T47D (cell line): ENCODE data around the gene ARID1B.

ENCODE experiments used
- DNase-seq, 2 experiments: peaks; one replicate each; pipeline versions ENCODE4 v3.0.0 to v3.0.0-alpha.2; 2011 to 2012; ENCODE audit warnings: low read depth in 1 of 2, low spot score in 1 of 2
- JUND ChIP-seq: IDR thresholded peaks from 2 replicates; pipeline ENCODE4 v1.6.1; 2012; ENCODE audit warnings: low read depth
- in situ Hi-C: cut with HindIII; loops from 2 replicates; pipeline ENCODE4 v1.10.0; 2016; ENCODE audit warnings: low sequenced_read_pairs, low pct_unique_long_range_greater_than_20kb

Gene ARID1B

DNA sequence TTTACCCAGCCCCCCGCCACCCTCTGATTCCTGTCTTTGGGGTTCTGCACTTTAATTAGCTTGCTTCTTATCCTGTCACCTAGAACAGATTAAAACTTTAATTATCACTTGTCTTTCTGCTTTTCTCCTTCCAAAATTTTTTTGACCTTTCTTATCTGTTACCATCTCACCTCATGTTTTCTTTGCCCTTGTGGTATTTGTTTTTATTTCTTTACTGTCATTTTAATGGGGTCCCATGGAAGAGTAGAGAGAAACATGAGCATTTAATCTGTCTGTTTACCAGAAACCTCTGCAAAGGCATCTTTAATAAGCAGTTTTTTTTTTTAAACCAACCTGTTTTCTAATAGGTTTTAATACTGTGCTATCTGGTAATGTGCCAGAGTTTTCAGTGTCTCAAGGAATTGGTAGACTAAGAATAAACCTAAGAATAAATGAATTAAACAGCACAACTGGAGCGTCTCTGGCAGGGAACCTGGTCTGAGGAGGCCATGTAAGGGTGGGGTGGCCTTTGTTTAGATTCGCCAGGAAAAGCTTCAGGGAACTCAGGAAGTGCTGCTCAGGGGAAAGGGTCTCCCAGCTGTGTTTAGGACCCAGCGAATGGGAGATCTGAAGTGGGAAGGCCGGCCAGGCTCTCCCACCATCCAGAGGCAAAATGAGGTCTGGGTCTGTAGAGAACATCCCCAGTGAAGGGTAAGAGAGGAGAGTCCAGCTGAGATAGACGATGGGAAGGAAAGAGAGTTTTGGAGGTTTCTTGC lies 69.8 kb downstream of the ARID1B start:
- in situ Hi-C loops, result no loop called here
- no peak for DNase-seq
- no peak for TF ChIP-seq JUND

DNA sequence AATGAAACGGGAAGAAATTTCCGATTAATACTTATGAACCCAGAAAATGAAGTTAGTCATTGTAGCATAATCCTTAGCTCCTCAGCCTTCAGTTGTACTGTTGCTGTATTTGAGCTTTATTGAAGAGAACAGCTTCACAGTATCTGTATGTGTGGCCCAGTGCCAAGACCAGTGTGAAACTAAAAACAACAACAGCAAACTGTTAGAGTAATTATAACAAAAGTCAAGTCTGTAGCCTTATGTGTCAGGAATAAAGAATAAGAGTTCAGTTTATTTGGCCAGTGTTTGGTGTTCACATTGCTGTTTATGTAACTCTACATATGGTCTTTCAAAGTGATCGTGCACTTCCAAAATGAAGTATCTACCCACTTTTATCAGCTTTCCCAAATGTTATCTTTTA lies 70.9 kb downstream of the ARID1B start:
- in situ Hi-C loops, result no loop called here
- TF ChIP-seq JUND, result no peak
- DNase-seq, result no peak

DNA sequence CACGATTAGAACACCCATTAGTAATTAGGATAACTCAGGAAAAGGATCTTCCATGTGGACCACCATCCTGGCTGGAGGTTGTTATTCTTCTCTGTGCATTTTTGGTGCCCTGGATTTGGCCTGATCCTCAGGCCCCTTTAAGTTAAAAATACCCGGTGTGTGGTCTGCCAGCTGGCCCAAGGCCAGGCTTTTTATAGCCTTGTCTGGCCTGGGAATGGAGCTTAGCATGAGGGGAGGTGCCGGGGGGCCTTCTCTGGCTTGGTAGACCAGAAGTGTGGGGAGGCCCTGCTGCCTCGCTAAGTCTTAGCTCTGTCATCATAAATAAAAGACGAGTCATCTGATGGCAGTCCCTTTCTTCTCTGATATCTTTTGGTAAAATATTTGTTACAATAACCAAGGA lies 71.4 kb downstream of the ARID1B start:
- TF ChIP-seq JUND, result no peak
- no peak for DNase-seq
- in situ Hi-C loops, result no loop called here

DNA sequence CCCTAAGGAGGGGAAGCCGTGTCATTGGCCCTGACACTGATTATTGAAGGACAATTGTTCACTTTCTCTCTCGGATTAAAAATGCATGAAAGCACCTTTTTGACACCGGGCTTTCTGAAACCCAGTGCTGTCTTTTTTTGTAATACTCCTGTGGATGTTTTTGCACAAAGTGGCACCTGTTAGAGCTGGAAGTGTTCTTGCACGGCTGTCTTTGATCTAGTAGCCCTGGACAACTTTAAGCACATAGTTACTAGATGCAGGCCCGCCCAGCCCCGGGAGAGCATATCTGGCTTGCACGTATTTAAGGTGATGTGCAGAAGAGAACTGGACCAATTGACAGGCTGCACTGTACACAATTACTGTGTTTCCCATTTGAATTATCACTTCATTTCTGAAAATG lies 72.6 kb downstream of the ARID1B start:
- in situ Hi-C loops, result no loop called here
- no peak for TF ChIP-seq JUND

DNA sequence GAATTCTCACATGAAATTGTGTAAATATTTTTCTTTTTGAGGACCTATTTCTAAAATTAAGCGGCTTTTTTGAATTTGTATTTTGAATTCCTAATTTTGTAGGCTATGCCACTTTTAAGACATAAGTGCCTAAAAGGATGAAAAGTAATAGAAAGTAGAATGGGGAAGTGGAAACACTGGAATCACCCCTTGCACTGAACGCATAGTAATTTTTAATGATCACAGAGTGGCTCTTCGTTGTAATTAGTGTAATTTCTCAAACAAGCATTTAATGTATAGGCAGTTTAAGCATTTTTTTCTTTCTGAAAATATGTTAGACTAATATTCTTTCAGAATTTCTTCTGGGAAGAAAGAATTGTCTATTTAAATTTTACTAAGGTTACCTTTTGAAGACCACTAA lies 73.2 kb downstream of the ARID1B start:
- TF ChIP-seq JUND, result no peak
- DNase-seq, result no peak
- in situ Hi-C loops, result no loop called here

More for the DNA sequence above, 72.6 kb downstream of the ARID1B start:
- no peak for DNase-seq

DNA sequence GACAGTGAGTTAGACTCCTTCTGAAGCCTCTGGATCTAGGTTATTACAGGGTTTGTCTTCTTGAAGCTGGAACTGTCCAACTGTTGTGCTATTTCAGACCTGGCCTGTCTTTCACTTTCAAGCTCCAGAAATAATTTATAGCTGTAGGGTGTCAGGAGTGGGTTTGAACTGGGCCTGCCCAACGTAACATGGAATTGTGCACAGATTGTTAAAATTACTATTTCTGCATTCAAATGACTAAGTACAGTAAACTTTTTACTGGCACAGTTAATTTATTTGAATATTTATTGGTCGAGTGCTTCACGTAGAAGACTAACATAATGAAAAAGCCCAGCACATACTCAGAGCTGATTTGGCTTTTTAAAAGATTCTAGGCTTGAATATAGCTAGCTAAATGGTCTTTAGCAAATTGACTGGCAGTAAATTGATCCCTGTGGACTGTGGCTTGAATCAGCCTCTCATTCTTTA lies 74.3 kb downstream of the ARID1B start:
- in situ Hi-C loops, result no loop called here
- no peak for TF ChIP-seq JUND
- DNase-seq, result no peak

DNA sequence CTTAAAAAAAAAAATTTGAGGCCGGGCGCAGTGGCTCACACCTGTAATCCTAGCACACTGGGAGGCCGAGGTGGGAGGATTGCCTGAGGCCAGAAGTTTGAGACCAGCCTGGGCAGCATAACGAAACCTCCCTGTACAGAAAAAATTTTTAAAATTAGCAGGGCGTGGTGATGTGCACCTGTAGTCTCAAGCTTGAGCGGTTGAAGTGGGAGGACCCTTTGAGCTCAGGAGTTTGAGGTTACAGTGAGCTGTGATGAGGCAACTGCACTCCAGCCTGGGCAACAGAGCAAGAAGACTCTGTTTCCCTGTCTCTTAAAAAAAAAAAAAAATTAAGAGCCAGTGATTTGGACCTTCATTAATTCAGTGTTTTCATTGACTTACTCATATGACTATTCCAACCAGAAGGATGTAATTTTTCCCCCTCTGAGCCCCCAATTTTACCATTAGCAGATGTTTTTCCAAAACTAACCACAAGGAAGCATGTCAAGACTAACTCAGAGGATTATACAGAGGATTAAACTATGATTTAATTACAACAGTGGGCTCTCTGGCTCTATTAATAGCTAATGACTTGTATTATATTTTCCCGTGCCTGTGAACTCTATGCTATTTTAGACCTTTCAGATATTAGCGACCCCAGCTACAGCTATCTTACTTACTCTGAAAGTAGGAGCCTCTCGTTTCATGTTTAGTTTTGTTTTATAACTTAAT lies 75.1 kb downstream of the ARID1B start:
- no peak for DNase-seq
- no peak for TF ChIP-seq JUND
- in situ Hi-C loops, result no loop called here

DNA sequence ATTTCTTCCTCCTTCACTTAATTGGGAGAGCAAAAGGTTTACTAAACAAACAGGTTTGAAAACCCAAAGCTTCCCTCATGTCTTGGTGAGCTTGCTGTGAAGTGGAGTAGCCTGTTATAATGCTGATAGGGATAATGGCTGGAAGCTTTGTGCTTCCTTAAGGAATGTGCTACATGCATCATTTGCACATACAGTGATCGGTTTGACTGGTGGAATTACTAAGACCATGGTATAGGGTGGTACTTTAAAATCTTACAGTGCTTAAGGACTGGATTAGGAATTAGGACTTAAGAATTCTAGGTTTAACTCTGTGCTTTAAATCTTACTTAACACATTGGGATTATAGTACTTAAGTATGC lies 75.7 kb downstream of the ARID1B start:
- in situ Hi-C loops, result no loop called here
- TF ChIP-seq JUND, result no peak
- no peak for DNase-seq

DNA sequence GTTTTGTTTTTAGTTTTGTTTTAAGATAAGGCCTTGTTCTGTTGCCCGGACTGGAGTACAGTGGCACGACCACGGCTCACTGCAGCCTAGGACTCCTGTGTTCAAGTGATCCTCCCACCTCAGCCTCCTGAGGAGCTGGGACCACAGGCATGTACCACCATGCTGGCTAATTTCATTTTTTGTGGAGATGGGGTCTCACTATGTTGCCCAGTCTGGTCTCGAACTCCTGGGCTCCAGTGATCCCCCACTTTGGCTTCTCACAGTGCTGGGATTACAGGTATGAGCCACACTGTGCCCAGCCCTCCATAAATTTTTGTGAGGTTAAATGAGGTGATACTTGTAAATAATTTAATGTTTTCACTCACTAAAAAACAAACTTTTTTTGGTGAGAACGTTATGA lies 76.6 kb downstream of the ARID1B start:
- TF ChIP-seq JUND, result no peak
- DNase-seq, result no peak
- in situ Hi-C loops, result no loop called here

DNA sequence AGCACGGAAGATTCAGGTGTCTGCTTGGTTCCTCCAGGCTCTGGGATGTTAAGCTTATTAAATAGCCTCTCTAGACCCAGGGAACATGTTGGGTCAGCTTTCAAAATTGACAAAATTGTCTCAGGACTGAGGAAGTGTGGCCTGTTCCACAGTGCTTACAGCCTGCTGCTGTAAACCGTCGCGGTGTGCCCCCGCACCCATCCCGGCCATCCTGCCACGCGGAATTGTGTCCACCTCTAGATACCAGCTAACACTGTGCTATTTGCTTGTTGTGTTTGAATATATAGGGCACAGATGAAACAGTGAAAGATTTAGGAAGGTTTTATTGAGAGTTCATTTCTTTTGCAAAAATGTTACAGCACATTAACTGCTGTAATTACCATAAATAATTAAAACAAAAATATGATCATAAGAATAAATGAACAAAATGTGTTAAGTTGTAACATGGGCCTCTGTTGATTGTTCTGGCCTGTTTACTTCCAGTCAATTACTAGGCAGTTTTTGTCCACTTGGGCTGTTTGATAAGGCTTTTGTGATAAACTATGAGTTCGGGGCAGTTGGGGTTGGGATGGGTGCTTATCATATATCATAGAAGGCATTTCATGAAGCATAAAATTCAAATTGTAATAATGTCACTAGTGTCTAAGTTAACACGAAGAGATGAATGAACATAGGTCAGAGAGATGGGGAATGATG lies 77.4 kb downstream of the ARID1B start:
- in situ Hi-C loops, result no loop called here
- DNase-seq, result no peak
- no peak for TF ChIP-seq JUND

DNA sequence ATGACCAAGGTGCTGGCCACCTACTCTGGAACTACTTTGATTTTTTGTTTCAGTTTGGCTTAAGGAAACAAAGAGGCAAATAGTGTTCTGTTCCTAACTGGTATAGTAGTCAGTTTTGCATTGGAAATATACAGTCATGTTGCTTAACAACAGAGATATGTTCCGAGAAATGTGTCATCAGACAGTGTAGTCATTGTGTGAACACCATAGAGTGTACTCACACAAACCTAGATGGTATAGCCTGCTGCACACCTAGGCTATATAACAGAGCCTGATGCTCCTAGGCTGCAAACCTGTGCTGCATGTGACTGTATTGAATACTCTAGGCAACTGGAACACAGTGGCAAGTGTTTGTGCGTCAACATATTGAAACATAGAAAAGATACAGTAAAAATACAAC lies 80.4 kb downstream of the ARID1B start:
- in situ Hi-C loops, result no loop called here
- no peak for TF ChIP-seq JUND
- no peak for DNase-seq

DNA sequence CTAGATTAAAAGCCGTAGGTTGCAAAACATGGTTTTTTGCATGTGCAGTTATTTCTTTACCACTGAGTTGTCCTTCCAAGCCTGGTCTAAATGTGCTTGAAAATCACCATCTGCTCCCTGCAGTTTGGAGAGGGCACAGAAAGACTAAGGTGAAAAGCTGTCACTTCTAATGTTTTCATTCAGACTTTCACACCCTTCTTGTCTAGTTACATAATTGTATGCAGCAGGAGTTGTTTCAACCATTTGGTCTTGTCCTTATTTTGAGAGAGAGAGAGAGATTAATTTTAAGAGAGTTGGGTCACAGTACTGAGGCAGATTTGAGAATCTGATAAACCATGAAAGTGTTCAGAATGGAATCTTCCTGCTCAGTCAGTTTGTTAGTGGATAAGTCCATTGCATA lies 82.5 kb downstream of the ARID1B start:
- in situ Hi-C loops, result no loop called here
- no peak for DNase-seq

DNA sequence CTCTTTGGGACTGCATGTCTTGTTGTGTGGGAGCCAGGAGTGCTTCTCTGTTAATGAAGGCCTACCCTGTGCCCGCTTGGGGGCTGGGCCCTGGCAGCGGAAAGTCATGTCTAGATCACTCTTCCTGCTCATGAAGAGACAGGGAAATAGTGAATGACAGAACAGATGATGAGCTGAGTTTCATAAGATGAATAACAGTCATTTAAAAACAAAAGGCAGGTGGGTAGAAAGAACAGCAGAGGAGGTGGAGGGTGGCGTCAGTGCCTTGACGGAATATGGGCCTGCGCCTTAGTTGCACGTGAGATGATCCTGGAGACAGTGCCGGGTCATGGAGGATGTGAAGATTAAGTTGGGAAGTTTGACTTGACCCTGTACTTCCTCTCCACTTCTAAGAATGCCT lies 85.5 kb downstream of the ARID1B start:
- DNase-seq, result no peak
- in situ Hi-C loops, result no loop called here
- no peak for TF ChIP-seq JUND

More for the DNA sequence above, 82.5 kb downstream of the ARID1B start:
- TF ChIP-seq JUND, result no peak

DNA sequence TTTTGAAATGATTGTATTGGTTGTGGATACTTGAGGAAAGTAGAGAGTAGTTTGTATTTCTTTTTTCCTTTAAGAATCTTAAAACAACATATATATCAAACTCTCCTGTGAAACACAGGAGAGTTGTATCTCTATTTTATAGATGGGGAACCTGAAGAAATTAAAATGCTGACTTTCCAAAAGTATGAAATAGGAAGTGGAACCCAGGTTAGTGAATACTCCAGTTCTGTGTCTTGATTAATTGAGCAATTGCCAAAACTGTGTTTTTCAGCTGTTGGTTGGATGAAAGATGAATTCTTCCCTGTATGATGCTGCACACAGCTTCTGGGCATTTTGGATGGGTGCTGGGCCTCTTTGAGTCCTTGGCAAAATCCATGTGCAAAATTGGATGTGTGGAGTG lies 86.3 kb downstream of the ARID1B start:
- no peak for TF ChIP-seq JUND
- DNase-seq, result no peak
- in situ Hi-C loops, result no loop called here
